Measurements from ENCODE around the gene PKD2.

The PKD2 gene

GRCh38 chr4:88007304-88008121 lies at the start of gene PKD2:
TSS of gene PKD2 (plus strand) at chr4:88007635. CDS start at chr4:88007734, 99 bp downstream.
- no peak for TF ChIP-seq CTCF (IDR thresholded peaks at IDR 0.05; ENCODE audit: insufficient read depth, low read length, missing control alignments)
- ChIA-PET CTCF (interaction anchor here (1.5 to 3.7 kb wide), 2 partner anchors 34 to 155 kb away, joined by 3 to 17 read pairs; no protein-coding TSS in a partner anchor), POLR2A (no interaction called here)
- H3K4me3 ChIP-seq (ENCODE audit: low read depth, low read length) = peak within 1 kb of the TSS; percentile 78
- no peak for DNase-seq (ENCODE audit: low read depth, low spot score)

GRCh38 chr4:87961993-87962392 lies 45.4 kb upstream of the PKD2 start:
- TF ChIP-seq CTCF (IDR thresholded peaks at IDR 0.05; ENCODE audit: insufficient read depth, low read length, missing control alignments) = no peak
- ChIA-PET POLR2A (no interaction called here), CTCF (interaction anchor here (1.3 to 5.0 kb wide), 4 partner anchors 9 to 113 kb away, joined by 5 to 34 read pairs (median 14); no protein-coding TSS in a partner anchor)
- H3K4me3 ChIP-seq (ENCODE audit: low read depth, low read length) = no peak overlapping the region
- DNase-seq (ENCODE audit: low read depth, low spot score) = no peak

GRCh38 chr4:87962398-87963146 lies 44.9 kb upstream of the PKD2 start:
- ChIA-PET CTCF (interaction anchor here (1.3 to 5.0 kb wide), 4 partner anchors 9 to 114 kb away, joined by 5 to 34 read pairs (median 14); no protein-coding TSS in a partner anchor), POLR2A (no interaction called here)
- H3K4me3 ChIP-seq (ENCODE audit: low read depth, low read length) = no peak overlapping the region
- DNase-seq (ENCODE audit: low read depth, low spot score) = no peak
- no peak for TF ChIP-seq CTCF (IDR thresholded peaks at IDR 0.05; ENCODE audit: insufficient read depth, low read length, missing control alignments)

GRCh38 chr4:87965501-87965975 lies 41.9 kb upstream of the PKD2 start:
- CTCF ChIA-PET = interaction anchor here (5.0 kb wide), 1 partner anchor 8 kb away, joined by 34 read pairs; no protein-coding TSS in a partner anchor

GRCh38 chr4:87966095-87966496 lies 41.3 kb upstream of the PKD2 start:
- no peak for DNase-seq (ENCODE audit: low read depth, low spot score)
- H3K4me3 ChIP-seq (ENCODE audit: low read depth, low read length) = no peak overlapping the region
- POLR2A ChIA-PET = no interaction called here
- no peak for TF ChIP-seq CTCF (IDR thresholded peaks at IDR 0.05; ENCODE audit: insufficient read depth, low read length, missing control alignments)
- CTCF ChIA-PET = no interaction called here

More at GRCh38 chr4:87965501-87965975, 41.9 kb upstream of the PKD2 start:
- TF ChIP-seq CTCF (IDR thresholded peaks at IDR 0.05; ENCODE audit: insufficient read depth, low read length, missing control alignments) = no peak
- POLR2A ChIA-PET = no interaction called here
- no peak for DNase-seq (ENCODE audit: low read depth, low spot score)
- H3K4me3 ChIP-seq (ENCODE audit: low read depth, low read length) = no peak overlapping the region

Measured in AG04449 (cell line).